ENCODE measurements around the gene CACNA1G.

The CACNA1G gene

GRCh38 chr17:50675190-50675589, 114.7 kb downstream of the CACNA1G start:
- DNase-seq (ENCODE audit: low spot score): no peak

- DNase-seq (ENCODE audit: low spot score): no peak
Observed at GRCh38 chr17:50675627-50676026, 115.1 kb downstream of the CACNA1G start.

- no peak for DNase-seq (ENCODE audit: low spot score)
Observed at GRCh38 chr17:50676065-50676975, 115.8 kb downstream of the CACNA1G start.

Measured in kidney capillary endothelial cell (primary cell).